Measurements from ENCODE around the gene PLEKHH3.

DNA sequence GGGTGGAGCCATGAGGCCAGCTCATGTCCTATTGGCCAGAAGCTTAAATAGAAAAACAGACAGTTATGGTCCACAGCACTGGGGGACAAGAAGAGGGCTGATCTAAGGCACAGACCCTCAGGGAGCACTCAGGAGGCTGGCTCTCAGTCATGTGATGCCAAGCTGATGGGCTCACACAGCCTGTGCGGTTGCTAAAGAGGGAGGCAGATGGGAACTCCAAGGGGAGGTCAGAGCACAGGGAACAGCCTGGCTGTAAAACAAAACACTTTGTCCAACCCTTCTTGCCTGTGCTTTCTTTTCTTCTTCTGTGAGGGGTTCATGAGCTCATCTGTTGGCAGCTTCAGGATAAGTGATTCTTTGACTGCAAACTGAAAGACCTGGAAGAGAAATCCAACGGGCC is 32.8 kb upstream of the PLEKHH3 start:
- TF ChIP-seq, protein P1, sequence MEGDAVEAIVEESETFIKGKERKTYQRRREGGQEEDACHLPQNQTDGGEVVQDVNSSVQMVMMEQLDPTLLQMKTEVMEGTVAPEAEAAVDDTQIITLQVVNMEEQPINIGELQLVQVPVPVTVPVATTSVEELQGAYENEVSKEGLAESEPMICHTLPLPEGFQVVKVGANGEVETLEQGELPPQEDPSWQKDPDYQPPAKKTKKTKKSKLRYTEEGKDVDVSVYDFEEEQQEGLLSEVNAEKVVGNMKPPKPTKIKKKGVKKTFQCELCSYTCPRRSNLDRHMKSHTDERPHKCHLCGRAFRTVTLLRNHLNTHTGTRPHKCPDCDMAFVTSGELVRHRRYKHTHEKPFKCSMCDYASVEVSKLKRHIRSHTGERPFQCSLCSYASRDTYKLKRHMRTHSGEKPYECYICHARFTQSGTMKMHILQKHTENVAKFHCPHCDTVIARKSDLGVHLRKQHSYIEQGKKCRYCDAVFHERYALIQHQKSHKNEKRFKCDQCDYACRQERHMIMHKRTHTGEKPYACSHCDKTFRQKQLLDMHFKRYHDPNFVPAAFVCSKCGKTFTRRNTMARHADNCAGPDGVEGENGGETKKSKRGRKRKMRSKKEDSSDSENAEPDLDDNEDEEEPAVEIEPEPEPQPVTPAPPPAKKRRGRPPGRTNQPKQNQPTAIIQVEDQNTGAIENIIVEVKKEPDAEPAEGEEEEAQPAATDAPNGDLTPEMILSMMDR (IDR thresholded peaks at IDR 0.05): no peak
- TF ChIP-seq POLR2A (IDR thresholded peaks at IDR 0.05): no peak

Data from tibial nerve (tissue), 3 donors.